Measurements from ENCODE around the gene POU6F2. TPM values are rescaled to one million over a fixed set of nuclear protein-coding genes. Genes with fewer than 3 reads are reported as not detected.

POU6F2 gene
- total RNA-seq, 4 donors from 2014 or later, result not detected

DNA sequence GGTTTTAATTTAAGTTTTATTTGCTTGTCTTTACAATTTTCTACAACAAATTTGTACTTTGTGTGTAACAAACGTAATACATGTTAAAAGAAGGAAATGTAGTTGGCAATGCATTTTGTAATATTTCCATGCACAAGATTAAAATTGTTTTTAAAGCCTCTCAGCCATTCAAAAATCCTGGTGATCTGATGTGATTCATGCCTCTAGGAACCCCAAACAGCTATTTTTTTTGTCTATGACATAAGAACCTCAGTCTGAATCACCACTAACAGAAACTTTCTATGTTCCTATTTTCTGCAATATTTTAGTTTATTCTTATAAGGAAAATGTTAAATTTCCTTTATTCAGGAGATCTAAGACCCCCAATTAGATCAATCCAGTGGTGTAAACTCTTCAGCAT is 405.4 kb downstream of the POU6F2 start:
- Histone ChIP-seq H3K9me3 (no peaks in the 10 kb centered on the region), H3K36me3 (no peaks in the 10 kb centered on the region), H3K4me1 (no peaks in the 10 kb centered on the region), H3K4me3 (no peak overlapping the region), H3K27me3 (peaks cover 0 to under 1% (median 0%) of the 10 kb centered on the region in 4 donors), H3K27ac (replicated peaks in 1 of 4) (no peak overlapping the region)
- intact Hi-C loops (cut with DNase I), result no loop called here
- WGBS, result 64% methylated on average over 1 of the region's 1 CpG
- no peak for TF ChIP-seq POLR2AphosphoS5 (IDR thresholded peaks at IDR 0.05)
- no peak for TF ChIP-seq EP300 (IDR thresholded peaks at IDR 0.05)
- TF ChIP-seq, protein P1, sequence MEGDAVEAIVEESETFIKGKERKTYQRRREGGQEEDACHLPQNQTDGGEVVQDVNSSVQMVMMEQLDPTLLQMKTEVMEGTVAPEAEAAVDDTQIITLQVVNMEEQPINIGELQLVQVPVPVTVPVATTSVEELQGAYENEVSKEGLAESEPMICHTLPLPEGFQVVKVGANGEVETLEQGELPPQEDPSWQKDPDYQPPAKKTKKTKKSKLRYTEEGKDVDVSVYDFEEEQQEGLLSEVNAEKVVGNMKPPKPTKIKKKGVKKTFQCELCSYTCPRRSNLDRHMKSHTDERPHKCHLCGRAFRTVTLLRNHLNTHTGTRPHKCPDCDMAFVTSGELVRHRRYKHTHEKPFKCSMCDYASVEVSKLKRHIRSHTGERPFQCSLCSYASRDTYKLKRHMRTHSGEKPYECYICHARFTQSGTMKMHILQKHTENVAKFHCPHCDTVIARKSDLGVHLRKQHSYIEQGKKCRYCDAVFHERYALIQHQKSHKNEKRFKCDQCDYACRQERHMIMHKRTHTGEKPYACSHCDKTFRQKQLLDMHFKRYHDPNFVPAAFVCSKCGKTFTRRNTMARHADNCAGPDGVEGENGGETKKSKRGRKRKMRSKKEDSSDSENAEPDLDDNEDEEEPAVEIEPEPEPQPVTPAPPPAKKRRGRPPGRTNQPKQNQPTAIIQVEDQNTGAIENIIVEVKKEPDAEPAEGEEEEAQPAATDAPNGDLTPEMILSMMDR (IDR thresholded peaks at IDR 0.05), result no peak
- no peak for TF ChIP-seq POLR2A (IDR thresholded peaks at IDR 0.05; ENCODE audit: low read depth)
- no peak for DNase-seq (ENCODE audit: extremely low spot score)

DNA sequence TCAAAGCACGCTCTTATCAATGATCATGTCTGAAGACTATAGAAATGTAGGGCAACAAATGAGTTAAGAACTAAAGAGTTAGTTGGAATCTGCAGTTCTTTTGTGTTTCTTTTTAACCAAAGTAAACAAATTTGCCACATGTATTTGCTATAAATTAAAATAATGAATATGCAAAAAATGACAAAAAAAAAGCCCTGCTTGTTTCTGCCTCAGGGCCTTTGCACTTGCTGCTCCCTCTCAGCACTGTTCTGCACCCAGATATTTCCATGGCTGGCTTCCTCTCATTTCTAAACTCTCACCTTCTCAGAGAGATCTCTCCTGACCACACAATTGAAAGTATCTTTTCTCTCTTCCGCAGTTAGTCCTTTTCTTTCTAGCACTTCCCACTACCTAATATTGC is 406.7 kb downstream of the POU6F2 start:
- 93% methylated on average over 2 of the region's 2 CpGs for WGBS
- peaks cover 0 to 4% (median 0%) of the 10 kb centered on the region in 4 donors for H3K27me3 ChIP-seq
- H3K27ac ChIP-seq (replicated peaks in 1 of 4), result no peak overlapping the region
- H3K4me3 ChIP-seq, result no peak overlapping the region
- H3K4me1 ChIP-seq, result no peaks in the 10 kb centered on the region
- H3K9me3 ChIP-seq, result no peaks in the 10 kb centered on the region
- no peak for DNase-seq (ENCODE audit: extremely low spot score)
- intact Hi-C loops (cut with DNase I), result no loop called here
- TF ChIP-seq POLR2AphosphoS5 (IDR thresholded peaks at IDR 0.05), result no peak
- TF ChIP-seq, protein P1 (IDR thresholded peaks at IDR 0.05), result no peak
- no peak for TF ChIP-seq EP300 (IDR thresholded peaks at IDR 0.05)
- TF ChIP-seq POLR2A (IDR thresholded peaks at IDR 0.05; ENCODE audit: low read depth), result no peak
- H3K36me3 ChIP-seq, result no peaks in the 10 kb centered on the region

DNA sequence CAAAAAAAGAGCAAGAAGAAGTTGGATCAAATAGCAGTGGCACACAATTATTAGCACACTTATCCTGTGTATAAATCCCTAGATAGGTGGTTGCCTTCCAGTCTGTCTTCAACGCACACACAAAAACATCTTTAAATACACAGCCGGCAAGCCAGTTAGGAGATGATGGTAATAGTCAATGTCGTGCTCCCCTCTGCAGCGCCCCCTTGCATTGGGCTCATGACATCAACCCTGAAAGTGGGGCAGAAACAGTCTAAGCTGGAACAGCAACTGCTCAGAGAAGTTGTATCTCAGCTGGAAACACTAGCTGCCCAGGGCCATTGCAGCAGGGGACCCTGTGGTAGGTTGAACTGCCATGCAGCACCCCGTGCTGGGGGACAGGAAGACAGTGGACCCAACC is 409.0 kb downstream of the POU6F2 start:
- no peak for DNase-seq (ENCODE audit: extremely low spot score)
- no peaks in the 10 kb centered on the region for H3K36me3 ChIP-seq
- TF ChIP-seq, protein P1 (IDR thresholded peaks at IDR 0.05), result no peak
- TF ChIP-seq EP300 (IDR thresholded peaks at IDR 0.05) (no peak), POLR2AphosphoS5 (IDR thresholded peaks at IDR 0.05) (no peak), POLR2A (IDR thresholded peaks at IDR 0.05; ENCODE audit: low read depth) (no peak)
- H3K4me3 ChIP-seq, result no peak overlapping the region
- WGBS, result 91% methylated on average over 3 of the region's 5 CpGs
- intact Hi-C loops (cut with DNase I), result no loop called here
- no peak overlapping the region for H3K27ac ChIP-seq (replicated peaks in 1 of 4)
- H3K9me3 ChIP-seq, result no peaks in the 10 kb centered on the region
- H3K27me3 ChIP-seq, result peaks cover 0 to 12% (median 0%) of the 10 kb centered on the region in 4 donors
- H3K4me1 ChIP-seq, result no peaks in the 10 kb centered on the region

DNA sequence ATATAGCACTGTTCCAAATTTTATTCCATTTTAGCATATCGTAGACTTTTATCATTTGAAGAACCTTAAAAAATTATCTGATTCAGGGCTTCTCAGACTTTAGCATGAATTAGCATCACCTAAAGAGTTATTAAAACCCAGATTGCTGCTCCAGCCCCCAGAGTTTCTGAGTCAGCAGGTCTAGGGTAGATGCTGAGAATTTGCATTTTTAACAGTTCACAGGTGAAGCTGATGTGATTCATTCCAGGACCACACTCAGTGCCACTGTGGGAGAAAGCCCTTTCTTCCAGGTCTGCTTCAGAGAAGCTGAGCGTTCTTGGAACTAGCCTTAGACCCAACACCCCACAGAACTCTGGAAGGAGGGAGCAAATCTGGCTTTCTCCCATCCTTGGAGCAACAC is 414.4 kb downstream of the POU6F2 start:
- no peak overlapping the region for H3K4me3 ChIP-seq
- H3K4me1 ChIP-seq, result no peaks in the 10 kb centered on the region
- no peaks in the 10 kb centered on the region for H3K36me3 ChIP-seq
- H3K9me3 ChIP-seq, result no peaks in the 10 kb centered on the region
- intact Hi-C loops (cut with DNase I), result no loop called here
- WGBS, result 58% methylated on average over 2 of the region's 2 CpGs
- peaks cover 0 to 30% (median 0%) of the 10 kb centered on the region in 4 donors for H3K27me3 ChIP-seq
- no peak for DNase-seq (ENCODE audit: extremely low spot score)
- TF ChIP-seq, protein P1 (IDR thresholded peaks at IDR 0.05), result no peak
- no peak for TF ChIP-seq EP300 (IDR thresholded peaks at IDR 0.05)
- no peak for TF ChIP-seq POLR2AphosphoS5 (IDR thresholded peaks at IDR 0.05)
- no peak for TF ChIP-seq POLR2A (IDR thresholded peaks at IDR 0.05; ENCODE audit: low read depth)
- no peak overlapping the region for H3K27ac ChIP-seq (replicated peaks in 1 of 4)

DNA sequence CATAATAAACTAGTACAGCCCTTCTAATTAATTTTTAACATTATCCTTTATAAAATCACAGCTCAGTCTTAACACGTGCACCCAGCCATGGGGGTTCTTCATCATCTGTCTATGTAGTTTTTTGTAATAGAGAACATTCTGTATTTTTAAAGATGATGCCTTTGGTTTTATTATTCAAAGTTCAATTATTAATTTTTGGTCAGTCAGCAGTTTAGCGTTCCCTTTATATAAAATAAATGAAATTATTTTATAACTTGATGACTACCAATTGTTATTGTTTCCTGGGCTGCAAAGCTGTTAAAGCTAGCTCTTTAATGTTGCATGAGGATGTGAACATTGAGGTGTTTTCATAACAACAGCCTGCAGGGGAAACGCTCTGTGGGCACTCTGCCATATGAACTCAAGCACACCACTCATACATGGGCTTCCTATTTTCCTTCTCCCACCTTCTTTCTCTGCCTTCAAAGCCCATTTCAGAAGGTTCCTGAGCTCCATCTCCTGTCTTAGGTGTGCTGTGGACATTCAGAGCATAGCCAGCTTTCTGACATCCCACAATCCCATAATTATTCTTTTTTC is 416.5 kb downstream of the POU6F2 start:
- H3K27me3 ChIP-seq, result peaks cover 0 to 27% (median 0%) of the 10 kb centered on the region in 4 donors
- no peaks in the 10 kb centered on the region for H3K9me3 ChIP-seq
- 48% methylated on average over 3 of the region's 3 CpGs for WGBS

More for the DNA sequence above, 416.5 kb downstream of the POU6F2 start:
- intact Hi-C loops (cut with DNase I), result no loop called here
- Histone ChIP-seq H3K36me3 (no peaks in the 10 kb centered on the region), H3K27ac (replicated peaks in 1 of 4) (no peak overlapping the region), H3K4me1 (no peaks in the 10 kb centered on the region), H3K4me3 (no peak overlapping the region)
- TF ChIP-seq POLR2AphosphoS5 (IDR thresholded peaks at IDR 0.05) (no peak), POLR2A (IDR thresholded peaks at IDR 0.05; ENCODE audit: low read depth) (no peak), EP300 (IDR thresholded peaks at IDR 0.05) (no peak)
- TF ChIP-seq, protein P1 (IDR thresholded peaks at IDR 0.05), result no peak
- DNase-seq (ENCODE audit: extremely low spot score), result no peak
